ENCODE data around the gene PPP2R2D. TPM values are rescaled to one million over a fixed set of nuclear protein-coding genes. Genes with fewer than 3 reads are reported as not detected.

PPP2R2D gene
- total RNA-seq, 1 experiment from 2014 or later, result 33.2 TPM

DNA sequence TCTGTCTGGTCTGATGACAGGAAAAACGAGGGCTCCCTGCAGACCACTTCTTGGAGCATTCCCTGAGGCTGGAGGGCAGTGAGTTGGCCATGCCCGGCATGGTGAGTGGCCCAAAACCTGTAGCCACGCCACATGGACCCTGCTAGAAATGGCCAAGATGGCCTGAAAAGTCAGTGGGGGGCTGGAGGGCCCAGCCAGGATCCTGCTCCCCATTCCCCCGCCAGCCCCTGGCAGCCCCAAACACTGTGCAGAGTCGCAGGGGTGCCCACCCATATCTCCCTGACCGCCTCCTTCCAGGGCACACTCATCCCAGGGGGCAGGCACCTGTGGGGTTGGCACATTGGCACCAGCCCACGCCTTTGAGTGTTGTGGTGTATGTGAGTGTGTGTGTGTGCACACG lies 18.7 kb upstream of the PPP2R2D start (continued):
- TF ChIP-seq, protein P1, sequence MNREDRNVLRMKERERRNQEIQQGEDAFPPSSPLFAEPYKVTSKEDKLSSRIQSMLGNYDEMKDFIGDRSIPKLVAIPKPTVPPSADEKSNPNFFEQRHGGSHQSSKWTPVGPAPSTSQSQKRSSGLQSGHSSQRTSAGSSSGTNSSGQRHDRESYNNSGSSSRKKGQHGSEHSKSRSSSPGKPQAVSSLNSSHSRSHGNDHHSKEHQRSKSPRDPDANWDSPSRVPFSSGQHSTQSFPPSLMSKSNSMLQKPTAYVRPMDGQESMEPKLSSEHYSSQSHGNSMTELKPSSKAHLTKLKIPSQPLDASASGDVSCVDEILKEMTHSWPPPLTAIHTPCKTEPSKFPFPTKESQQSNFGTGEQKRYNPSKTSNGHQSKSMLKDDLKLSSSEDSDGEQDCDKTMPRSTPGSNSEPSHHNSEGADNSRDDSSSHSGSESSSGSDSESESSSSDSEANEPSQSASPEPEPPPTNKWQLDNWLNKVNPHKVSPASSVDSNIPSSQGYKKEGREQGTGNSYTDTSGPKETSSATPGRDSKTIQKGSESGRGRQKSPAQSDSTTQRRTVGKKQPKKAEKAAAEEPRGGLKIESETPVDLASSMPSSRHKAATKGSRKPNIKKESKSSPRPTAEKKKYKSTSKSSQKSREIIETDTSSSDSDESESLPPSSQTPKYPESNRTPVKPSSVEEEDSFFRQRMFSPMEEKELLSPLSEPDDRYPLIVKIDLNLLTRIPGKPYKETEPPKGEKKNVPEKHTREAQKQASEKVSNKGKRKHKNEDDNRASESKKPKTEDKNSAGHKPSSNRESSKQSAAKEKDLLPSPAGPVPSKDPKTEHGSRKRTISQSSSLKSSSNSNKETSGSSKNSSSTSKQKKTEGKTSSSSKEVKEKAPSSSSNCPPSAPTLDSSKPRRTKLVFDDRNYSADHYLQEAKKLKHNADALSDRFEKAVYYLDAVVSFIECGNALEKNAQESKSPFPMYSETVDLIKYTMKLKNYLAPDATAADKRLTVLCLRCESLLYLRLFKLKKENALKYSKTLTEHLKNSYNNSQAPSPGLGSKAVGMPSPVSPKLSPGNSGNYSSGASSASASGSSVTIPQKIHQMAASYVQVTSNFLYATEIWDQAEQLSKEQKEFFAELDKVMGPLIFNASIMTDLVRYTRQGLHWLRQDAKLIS (CRISPR knock-in tag; IDR thresholded peaks at IDR 0.05; ENCODE audit: borderline replicate concordance), result no peak

DNA sequence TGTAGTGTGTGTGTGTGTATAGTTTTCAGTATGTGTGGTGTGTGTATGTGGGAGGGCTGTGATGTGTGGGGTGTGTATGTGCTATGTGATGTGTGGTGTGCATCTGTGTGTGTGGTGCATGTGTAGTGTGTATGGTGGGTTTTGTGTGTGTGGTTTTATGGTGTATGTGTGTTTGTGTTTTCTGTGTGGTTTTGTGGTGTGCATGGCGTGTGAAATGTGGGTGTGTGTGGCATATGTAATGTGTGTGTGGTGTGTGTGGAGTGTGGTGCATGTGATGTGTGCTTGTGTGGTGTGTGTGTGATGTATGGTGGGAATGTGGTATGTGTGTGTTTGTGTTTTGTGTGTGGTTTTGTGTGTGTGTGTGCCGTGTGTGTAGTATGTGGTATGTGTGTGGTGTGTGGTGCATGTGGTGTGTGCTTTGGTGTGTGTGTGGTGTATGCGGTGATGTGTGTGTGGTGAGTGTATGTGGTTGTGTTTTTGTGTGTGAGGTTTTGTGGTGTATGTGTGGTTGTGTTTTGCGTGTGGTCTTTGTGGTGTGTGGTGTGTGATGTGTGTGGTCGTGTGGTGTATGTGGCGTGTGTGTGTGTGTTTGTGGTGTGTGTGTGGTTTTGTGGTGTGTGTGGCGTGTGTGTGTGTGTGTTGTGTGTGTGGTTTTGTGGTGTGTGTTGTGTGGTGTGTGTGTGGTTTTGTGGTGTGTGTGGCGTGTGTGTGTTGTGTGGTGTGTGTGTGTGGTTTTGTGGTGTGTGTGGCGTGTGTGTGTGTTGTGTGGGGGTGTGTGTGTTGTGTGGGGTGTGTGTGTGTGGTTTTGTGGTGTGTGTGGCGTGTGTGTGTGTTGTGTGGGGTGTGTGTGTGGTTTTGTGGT lies 18.0 kb upstream of the PPP2R2D start:
- ChIA-PET POLR2A (no interaction called here), CTCF (no interaction called here)
- Mint-ChIP-seq H3K36me3 (no peaks in the 10 kb centered on the region), H3K9me3 (peaks cover 21% of the 10 kb centered on the region), H3K4me1 (peaks cover 7% of the 10 kb centered on the region), H3K4me3 (no peak overlapping the region), H3K27ac (no peak overlapping the region), H3K27me3 (ENCODE audit: low read depth) (peaks cover 2% of the 10 kb centered on the region; the same call in 1 of the 2 replicates)
- DNase-seq (ENCODE audit: low spot score) (no peak), ATAC-seq (no peak)
- TF ChIP-seq CREM (CRISPR knock-in tag; IDR thresholded peaks at IDR 0.05) (no peak), TP53 (CRISPR knock-in tag; IDR thresholded peaks at IDR 0.05) (no peak), JAZF1 (CRISPR knock-in tag; IDR thresholded peaks at IDR 0.05) (no peak), GABPB1 (CRISPR knock-in tag; IDR thresholded peaks at IDR 0.05) (no peak), ZNF396 (CRISPR knock-in tag; IDR thresholded peaks at IDR 0.05; ENCODE audit: borderline replicate concordance) (no peak)
- TF ChIP-seq, protein P2, sequence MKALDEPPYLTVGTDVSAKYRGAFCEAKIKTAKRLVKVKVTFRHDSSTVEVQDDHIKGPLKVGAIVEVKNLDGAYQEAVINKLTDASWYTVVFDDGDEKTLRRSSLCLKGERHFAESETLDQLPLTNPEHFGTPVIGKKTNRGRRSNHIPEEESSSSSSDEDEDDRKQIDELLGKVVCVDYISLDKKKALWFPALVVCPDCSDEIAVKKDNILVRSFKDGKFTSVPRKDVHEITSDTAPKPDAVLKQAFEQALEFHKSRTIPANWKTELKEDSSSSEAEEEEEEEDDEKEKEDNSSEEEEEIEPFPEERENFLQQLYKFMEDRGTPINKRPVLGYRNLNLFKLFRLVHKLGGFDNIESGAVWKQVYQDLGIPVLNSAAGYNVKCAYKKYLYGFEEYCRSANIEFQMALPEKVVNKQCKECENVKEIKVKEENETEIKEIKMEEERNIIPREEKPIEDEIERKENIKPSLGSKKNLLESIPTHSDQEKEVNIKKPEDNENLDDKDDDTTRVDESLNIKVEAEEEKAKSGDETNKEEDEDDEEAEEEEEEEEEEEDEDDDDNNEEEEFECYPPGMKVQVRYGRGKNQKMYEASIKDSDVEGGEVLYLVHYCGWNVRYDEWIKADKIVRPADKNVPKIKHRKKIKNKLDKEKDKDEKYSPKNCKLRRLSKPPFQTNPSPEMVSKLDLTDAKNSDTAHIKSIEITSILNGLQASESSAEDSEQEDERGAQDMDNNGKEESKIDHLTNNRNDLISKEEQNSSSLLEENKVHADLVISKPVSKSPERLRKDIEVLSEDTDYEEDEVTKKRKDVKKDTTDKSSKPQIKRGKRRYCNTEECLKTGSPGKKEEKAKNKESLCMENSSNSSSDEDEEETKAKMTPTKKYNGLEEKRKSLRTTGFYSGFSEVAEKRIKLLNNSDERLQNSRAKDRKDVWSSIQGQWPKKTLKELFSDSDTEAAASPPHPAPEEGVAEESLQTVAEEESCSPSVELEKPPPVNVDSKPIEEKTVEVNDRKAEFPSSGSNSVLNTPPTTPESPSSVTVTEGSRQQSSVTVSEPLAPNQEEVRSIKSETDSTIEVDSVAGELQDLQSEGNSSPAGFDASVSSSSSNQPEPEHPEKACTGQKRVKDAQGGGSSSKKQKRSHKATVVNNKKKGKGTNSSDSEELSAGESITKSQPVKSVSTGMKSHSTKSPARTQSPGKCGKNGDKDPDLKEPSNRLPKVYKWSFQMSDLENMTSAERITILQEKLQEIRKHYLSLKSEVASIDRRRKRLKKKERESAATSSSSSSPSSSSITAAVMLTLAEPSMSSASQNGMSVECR (CRISPR knock-in tag; IDR thresholded peaks at IDR 0.05; ENCODE audit: borderline replicate concordance), result no peak
- TF ChIP-seq, protein P3, sequence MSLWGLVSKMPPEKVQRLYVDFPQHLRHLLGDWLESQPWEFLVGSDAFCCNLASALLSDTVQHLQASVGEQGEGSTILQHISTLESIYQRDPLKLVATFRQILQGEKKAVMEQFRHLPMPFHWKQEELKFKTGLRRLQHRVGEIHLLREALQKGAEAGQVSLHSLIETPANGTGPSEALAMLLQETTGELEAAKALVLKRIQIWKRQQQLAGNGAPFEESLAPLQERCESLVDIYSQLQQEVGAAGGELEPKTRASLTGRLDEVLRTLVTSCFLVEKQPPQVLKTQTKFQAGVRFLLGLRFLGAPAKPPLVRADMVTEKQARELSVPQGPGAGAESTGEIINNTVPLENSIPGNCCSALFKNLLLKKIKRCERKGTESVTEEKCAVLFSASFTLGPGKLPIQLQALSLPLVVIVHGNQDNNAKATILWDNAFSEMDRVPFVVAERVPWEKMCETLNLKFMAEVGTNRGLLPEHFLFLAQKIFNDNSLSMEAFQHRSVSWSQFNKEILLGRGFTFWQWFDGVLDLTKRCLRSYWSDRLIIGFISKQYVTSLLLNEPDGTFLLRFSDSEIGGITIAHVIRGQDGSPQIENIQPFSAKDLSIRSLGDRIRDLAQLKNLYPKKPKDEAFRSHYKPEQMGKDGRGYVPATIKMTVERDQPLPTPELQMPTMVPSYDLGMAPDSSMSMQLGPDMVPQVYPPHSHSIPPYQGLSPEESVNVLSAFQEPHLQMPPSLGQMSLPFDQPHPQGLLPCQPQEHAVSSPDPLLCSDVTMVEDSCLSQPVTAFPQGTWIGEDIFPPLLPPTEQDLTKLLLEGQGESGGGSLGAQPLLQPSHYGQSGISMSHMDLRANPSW (CRISPR knock-in tag; conservative IDR thresholded peaks at IDR 0.05; ENCODE audit: low read depth), result no peak
- TF ChIP-seq, protein P4, sequence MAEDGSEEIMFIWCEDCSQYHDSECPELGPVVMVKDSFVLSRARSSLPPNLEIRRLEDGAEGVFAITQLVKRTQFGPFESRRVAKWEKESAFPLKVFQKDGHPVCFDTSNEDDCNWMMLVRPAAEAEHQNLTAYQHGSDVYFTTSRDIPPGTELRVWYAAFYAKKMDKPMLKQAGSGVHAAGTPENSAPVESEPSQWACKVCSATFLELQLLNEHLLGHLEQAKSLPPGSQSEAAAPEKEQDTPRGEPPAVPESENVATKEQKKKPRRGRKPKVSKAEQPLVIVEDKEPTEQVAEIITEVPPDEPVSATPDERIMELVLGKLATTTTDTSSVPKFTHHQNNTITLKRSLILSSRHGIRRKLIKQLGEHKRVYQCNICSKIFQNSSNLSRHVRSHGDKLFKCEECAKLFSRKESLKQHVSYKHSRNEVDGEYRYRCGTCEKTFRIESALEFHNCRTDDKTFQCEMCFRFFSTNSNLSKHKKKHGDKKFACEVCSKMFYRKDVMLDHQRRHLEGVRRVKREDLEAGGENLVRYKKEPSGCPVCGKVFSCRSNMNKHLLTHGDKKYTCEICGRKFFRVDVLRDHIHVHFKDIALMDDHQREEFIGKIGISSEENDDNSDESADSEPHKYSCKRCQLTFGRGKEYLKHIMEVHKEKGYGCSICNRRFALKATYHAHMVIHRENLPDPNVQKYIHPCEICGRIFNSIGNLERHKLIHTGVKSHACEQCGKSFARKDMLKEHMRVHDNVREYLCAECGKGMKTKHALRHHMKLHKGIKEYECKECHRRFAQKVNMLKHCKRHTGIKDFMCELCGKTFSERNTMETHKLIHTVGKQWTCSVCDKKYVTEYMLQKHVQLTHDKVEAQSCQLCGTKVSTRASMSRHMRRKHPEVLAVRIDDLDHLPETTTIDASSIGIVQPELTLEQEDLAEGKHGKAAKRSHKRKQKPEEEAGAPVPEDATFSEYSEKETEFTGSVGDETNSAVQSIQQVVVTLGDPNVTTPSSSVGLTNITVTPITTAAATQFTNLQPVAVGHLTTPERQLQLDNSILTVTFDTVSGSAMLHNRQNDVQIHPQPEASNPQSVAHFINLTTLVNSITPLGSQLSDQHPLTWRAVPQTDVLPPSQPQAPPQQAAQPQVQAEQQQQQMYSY (CRISPR knock-in tag; IDR thresholded peaks at IDR 0.05), result no peak
- TF ChIP-seq, protein P5, sequence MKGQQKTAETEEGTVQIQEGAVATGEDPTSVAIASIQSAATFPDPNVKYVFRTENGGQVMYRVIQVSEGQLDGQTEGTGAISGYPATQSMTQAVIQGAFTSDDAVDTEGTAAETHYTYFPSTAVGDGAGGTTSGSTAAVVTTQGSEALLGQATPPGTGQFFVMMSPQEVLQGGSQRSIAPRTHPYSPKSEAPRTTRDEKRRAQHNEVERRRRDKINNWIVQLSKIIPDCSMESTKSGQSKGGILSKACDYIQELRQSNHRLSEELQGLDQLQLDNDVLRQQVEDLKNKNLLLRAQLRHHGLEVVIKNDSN (CRISPR knock-in tag; IDR thresholded peaks at IDR 0.05), result no peak
- TF ChIP-seq, protein P6, sequence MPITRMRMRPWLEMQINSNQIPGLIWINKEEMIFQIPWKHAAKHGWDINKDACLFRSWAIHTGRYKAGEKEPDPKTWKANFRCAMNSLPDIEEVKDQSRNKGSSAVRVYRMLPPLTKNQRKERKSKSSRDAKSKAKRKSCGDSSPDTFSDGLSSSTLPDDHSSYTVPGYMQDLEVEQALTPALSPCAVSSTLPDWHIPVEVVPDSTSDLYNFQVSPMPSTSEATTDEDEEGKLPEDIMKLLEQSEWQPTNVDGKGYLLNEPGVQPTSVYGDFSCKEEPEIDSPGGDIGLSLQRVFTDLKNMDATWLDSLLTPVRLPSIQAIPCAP (CRISPR knock-in tag; IDR thresholded peaks at IDR 0.05), result no peak
- TF ChIP-seq, protein P7, sequence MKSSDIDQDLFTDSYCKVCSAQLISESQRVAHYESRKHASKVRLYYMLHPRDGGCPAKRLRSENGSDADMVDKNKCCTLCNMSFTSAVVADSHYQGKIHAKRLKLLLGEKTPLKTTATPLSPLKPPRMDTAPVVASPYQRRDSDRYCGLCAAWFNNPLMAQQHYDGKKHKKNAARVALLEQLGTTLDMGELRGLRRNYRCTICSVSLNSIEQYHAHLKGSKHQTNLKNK (CRISPR knock-in tag; IDR thresholded peaks at IDR 0.05), result no peak

All from WTC11 (cell line).